Stimulated activated CD8-positive, alpha-beta memory T cell treated with anti-CD3 and anti-CD28 coated beads, Interleukin-4, amount 100 ng/mL, for 48 hours (primary cell): ENCODE measurements around the gene RNF11.

ENCODE experiments used
- DNase-seq: peaks from one replicate; pipeline ENCODE4 v3.0.0-alpha.2; 2020

RNF11 gene

GRCh38 chr1:51298322-51298705 lies 62.2 kb downstream of the RNF11 start:
- DNase-seq = no peak

- no peak for DNase-seq
Observed at GRCh38 chr1:51299185-51299885, 63.3 kb downstream of the RNF11 start.

DNA sequence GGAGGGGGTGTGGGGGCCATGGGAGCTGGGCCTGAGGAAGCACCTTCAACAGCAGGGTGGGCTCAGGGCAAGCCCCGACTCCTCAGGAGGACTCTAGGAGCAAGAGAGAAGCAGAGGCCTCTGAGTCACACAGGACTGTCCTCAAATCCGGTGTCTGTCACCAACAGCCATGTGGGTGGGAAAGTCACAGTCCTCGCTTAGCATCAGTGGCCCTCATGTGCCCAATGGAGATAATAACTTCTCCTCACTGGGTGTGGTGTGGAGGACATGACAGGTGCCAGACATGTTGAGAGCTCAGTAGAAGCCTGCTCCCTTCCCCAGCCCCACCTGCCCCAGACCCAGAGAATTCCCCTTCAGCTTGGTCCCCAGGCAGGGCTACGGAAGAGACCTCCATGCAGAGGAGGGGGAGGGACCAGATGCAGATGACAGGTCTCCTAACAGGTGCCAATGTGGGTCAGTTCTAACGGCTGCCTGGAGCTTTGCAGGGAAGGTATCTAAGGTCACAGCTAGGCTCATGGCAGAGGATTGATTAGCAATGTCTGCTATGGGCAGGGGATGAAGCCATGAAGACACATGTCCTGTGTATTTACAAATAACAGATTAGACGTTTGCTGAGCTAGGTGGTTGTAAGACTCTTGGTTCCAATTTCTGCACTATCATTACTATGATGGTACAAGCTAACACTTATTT lies 64.1 kb downstream of the RNF11 start:
- DNase-seq = no peak

GRCh38 chr1:51301152-51301843 lies 65.2 kb downstream of the RNF11 start:
- no peak for DNase-seq

- DNase-seq = no peak
Observed at GRCh38 chr1:51301844-51302162, 65.7 kb downstream of the RNF11 start.

DNA sequence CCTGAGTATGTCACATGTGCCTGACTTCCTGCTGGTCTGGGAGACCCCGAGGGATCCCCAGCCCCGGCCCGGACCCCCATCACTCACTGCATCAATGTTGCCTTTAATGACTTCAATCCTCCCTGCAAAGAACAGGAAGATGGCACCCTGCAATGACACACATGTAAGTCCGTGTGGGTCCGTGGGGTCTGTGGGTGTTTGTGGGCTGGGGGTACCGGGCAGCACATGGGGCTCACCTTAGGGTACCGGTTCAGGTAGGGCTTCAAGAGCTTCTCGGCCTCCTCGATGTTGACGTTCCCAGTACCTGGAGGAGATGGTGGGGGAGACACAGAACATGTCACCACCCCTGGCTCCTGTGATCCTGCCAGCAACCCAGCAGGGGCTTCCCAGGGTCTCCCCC lies 66.2 kb downstream of the RNF11 start:
- no peak for DNase-seq

GRCh38 chr1:51302746-51303145 lies 66.7 kb downstream of the RNF11 start:
- no peak for DNase-seq

GRCh38 chr1:51303315-51303714 lies 67.2 kb downstream of the RNF11 start:
- no peak for DNase-seq

- DNase-seq = peak; percentile 68
Observed at GRCh38 chr1:51303751-51304251, 67.7 kb downstream of the RNF11 start.

DNA sequence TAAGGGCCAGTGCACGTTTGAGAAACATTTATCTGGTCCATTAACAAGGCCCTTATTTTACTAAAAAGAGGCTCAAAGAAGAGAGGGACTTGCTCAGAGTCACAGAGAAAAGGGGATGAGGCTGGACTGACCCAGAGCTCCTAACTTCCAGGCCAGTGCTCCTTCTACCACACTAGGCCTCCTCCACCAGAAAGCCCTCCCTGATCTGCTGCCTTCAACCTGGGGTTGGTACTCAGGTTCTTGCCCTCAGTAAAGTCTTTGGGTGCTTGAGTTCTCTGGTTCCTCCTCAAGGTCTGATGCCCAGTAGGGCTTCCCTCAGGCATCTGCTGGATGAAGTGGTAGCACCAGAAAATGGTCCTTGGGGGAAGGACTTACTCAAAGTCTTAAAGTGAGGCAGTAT lies 68.3 kb downstream of the RNF11 start:
- DNase-seq = no peak

DNA sequence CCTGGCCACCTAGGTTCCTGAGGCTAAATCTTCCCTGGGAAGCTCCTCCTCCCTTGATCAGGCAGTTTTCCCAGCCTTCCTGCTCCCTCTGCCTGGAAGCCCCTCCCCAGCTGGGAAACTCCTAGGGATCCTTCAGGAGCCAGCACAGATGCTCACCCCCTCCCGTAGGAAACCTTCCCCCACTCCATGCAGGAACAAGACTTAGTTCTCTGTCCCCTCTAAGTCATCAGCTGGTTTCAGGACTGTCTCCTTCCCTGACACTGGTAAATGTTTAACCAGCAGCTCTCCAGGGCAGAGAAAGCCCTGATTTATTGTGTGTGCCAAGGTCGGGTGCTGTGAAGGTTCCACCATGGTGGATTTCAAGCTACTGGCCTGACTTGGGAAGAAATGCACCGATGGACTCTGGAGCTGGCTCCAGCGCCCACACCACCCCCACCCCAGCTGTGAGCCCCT lies 69.3 kb downstream of the RNF11 start:
- DNase-seq = no peak

GRCh38 chr1:51306950-51307349 lies 70.9 kb downstream of the RNF11 start:
- no peak for DNase-seq

DNA sequence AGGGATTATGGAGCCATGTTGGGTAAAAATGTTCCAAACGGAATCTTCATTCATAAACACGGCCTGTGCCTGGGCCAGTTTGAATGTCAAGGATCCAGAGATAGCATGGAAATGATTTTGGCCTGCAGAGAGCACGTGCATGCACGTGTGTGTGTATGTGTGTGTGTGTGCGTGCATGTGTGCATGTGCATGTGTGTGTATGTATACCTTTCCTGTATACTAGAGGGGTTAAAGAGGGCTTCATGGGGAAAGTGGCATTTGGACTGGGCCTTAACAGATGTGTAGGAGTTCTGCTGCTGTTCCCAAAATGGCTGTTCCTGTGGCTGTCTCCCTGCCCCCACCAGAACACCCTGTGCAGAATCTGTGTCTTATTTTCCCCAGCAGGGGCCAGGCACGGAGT lies 72.6 kb downstream of the RNF11 start:
- DNase-seq = no peak

GRCh38 chr1:51309291-51309690 lies 73.2 kb downstream of the RNF11 start:
- DNase-seq = no peak

DNA sequence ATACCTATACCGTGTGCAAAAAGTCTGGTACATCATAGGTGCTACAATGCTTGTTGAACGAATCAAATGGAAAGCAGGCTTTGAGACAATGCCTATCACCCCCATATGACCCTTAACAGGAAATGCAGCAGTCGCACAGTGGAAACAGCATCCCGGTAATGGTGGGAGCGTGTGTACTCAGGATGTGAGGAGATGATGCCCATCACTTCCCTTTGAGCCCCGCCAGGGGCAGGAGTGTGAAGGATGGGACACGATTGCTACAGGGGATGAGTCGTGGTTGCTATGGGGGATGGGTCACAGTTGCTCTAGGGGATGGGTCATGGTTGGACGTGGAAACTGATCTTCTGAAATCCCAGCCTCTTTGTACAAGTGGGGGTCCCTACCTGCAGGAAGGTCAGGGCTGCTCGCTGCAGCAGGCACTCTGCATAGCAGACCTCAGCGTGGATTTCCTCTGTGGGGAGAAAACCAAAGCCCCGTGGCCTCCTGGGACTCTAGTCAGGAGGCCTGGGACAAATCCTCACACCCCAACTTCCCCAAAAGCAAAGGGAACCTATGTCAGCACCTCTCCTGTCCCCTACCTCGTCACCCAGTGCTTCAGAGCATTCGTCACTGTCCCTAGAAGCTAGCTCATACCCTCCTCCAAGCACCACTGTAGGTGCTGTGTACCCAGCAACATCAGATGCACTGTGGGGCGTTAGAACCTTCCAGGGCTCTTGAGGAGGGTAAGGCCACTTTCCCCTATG lies 75.0 kb downstream of the RNF11 start:
- no peak for DNase-seq

DNA sequence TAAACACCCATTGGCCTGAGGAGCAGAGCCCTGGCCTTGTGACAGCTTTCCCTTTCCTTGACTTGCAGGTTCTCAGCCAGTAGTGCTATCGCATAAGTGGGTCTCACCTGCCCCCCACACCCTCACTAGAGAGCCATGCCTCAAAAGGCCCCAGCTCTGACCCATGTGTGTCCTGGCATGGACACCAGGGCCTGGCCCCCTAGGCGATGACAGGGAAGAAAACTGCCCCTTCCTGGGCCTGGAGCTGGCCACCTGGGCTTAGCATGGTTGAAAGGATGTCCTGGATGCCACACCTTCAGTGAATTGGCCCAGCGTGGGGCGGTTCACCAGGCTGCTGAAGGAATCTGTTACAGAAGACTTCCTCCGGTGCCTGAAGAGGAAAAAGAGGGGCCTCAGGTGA lies 75.8 kb downstream of the RNF11 start:
- DNase-seq = no peak

DNA sequence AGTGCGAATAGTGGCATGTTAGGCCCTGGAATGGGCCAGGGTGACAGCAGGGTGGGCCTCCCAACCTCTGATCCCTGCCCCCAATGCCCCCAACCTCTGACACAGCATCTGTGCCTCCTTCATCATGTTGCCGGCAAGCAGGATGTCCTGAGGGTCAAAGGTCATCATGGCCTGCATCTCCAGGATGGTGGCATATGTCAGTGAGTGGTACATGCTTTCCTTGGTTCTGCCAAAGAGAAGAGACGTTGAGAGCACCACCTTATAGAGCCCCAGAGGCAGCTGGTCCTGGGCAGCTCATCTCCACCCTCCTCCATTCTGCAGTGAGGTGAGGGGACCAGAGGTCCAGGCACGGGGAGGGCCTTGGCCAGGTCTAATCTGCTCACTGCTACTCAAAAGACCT lies 76.6 kb downstream of the RNF11 start:
- DNase-seq = no peak

DNA sequence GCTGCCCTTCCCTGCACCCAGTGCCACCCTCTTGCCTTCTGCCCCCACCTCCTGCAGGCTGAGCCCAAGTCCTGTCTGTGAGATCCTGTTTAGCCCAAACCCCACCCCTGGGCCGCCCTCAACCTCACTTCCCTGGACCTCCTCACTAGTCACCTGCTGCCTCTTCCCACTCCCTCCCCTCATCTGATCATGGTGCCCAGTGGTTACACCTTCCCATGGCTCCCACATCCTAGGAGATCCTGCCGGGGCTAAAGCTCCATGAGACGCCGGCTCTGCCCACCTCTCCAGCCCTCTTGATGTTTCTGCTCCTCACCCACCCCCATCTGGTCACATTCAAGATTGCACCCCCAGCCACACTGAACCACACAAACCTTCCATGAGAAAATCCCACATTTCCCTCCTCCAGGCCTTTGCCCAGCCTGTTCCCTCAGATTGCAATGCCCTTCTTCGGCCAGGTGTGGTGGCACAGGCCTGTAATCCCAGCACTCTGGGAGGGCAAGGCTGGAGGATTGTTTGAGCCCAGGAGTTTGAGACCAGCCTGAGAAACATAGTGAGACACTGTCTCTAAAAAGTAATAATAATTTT lies 77.3 kb downstream of the RNF11 start:
- DNase-seq = no peak

DNA sequence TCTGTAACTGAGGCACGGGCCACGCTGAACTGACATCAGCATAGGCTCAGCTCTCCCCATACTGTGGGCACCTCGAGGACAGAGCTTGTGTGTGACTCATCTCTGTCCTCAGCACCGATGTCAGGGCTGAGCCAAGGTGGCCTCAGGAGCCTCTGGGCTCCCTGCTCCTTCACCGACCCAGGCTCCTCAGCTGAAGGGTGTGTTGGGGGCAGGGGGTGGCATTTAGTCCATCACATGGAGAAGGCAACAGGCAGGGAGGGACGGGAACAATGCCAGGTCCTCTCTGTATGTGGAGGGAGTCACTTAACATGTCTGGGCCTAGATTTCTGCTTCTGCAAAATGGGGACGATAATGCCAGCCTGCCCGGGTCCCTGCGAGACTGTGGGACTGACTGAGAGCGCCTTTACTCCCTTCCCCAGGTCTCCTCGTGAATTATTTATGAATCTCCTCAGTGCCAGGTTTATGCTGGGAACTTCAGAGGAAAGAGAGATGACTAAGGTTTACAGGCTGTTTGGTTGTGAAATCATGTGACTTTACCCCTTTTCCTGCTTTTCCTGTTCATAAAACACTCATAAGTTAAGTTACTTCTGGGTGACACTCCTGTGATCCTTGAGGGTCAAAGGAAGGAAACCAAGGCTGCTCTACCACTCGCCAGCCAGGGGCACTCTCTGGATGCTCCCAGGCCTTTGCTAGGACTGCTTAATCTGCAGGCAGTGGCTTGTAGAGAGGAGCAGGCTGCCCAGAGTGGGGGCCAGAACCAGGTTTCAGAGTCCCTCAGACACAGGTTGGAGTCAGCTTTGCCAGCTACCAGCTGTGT lies 78.1 kb downstream of the RNF11 start:
- no peak for DNase-seq

DNA sequence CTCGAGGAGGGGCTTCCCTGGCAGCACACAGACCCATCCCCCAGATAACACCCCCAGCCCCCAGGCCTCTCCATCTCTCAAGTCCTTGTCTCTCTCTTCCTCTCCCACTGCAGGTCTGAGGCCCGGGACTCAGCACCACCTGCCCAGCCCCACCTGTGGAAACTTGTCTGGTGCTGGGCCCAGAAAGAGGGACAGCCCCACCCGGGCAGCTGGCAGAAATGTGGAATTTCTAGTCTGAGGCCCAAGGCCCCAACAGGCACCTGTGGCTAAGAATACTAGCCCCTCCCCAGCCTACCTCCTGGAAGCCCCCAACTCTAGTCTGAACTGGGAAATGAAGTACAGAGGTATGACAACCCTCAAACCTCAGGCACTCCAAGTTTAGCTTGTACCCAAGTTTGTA lies 78.9 kb downstream of the RNF11 start:
- no peak for DNase-seq

DNA sequence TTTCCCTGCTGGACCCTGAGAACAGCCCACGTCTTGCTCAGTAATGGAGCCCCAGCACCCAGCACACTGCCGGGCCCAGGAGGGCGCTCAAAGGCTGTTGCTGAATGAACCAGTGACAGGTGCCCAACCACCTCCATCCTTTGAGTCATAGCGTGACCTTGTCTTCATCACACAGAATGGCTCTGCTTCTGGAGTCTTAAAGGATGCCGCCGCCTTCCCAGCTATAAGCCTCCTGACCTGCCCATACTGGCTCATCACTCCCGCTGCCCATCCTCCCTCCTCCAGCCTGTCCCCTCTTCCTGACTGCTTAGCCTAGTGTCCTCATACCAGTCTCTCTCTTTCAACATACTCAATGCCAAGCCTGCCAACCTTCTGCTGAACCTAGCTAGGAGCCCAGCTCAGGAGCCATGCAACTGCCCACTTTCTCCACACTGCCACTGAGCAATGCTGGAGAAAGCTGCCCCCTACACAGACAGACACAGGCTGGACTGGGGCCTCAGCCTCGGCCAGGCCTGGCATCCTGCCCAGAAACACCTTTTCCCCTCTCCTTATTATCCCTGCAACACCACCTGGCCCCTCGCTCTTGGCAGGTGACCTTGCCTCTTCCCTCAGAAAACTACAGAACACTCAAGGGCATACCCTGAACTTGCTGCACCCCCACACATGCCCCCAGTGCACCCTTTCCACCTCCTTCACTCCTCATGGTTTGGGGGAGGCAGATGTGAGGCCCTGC lies 80.2 kb downstream of the RNF11 start:
- no peak for DNase-seq

GRCh38 chr1:51316846-51317120 lies 80.7 kb downstream of the RNF11 start:
- DNase-seq = no peak
